ENCODE data around the gene ATN1.

ATN1 gene

DNA sequence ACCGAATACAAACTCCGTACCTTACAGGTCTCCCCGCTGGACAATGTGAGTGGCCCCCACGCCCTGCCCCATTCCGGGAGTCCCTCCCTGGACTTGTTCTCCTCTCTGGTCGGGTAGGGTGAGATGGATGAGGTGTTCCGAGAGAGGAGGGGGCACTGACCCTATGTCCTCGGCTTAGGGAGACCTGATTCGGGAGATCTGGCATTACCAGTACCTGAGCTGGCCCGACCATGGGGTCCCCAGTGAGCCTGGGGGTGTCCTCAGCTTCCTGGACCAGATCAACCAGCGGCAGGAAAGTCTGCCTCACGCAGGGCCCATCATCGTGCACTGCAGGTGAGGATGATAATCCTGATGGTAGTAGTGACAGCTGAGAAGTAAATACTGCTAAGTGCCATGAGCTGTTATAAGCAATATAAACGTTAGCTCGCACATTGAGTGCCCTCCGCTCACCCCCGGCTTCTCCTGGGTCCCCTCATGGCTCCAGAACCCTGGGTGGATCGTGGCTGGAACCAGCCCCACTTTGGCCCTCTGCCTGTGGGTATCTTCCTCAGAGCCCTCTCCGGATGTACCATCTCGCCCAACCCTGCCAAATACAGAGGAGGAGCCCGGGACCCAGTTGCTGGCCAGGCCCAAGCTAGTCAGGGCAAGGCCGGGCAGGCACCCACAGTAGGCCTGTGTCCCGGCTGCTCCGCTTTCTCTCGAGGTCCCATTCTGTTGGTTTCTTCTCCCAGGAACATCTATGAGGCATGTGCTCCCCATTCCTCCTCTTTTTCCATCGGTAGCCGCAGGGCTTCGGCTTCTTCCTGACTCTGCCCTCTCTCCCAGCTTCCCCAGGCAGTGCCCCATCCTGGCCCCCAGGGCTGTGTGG, 30.2 kb downstream of the ATN1 start:
- no peak for DNase-seq

DNA sequence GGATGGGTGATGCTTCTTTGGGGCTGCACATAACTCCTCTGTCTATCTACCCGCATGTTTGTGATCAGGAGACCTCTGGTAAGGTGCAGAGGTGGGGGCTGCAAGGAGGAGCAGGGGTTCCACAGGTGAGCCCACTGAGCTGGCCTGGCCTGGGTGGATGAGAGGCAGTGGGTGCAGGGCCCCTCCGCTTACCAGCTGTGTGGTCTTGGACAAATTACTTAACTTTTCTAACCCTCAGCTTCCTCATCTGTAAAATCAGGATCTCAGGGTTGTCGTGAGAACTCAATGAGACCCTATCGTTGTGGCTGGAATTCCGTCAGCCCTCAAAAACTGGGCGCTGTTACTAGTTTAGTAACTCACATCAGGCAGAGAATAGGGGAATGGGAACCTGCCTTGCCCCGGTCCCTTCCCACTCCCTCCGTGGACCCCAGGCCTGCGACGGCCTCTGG, 30.9 kb downstream of the ATN1 start:
- DNase-seq: no peak

- peak; percentile 89 for DNase-seq
These were observed 31.5 kb downstream of the ATN1 start for GRCh38 chr12:6959058-6959804.

GRCh38 chr12:6959805-6960592, 32.2 kb downstream of the ATN1 start:
- DNase-seq: no peak

DNA sequence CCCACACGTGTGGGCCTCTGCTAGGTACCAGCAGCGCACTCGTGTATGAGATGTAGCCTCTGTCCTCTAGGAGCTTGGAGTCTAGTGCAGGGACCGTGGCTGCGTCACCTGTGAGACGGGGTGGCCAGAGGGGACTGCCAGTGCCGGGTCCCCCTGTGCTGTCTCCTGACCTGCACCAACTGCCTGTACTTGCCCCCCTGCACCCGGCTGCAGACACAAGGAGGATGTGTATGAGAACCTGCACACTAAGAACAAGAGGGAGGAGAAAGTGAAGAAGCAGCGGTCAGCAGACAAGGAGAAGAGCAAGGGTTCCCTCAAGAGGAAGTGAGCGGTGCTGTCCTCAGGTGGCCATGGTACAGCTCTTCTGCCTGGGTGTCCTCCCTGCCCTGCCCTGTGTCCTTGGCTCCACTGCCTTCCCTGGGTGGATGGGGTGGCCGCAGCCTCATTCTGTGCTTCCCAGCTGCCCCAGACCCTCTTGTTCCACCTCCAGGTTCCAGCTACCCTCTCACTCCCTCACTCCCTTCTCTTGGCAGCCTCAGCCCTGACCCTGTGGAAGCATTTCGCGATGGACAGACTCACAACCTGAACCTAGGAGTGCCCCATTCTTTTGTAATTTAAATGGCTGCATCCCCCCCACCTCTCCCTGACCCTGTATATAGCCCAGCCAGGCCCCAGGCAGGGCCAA, 33.0 kb downstream of the ATN1 start:
- peak; percentile 79 for DNase-seq

GRCh38 chr12:6961278-6961694, 33.5 kb downstream of the ATN1 start:
- peak; percentile 94 for DNase-seq

DNA sequence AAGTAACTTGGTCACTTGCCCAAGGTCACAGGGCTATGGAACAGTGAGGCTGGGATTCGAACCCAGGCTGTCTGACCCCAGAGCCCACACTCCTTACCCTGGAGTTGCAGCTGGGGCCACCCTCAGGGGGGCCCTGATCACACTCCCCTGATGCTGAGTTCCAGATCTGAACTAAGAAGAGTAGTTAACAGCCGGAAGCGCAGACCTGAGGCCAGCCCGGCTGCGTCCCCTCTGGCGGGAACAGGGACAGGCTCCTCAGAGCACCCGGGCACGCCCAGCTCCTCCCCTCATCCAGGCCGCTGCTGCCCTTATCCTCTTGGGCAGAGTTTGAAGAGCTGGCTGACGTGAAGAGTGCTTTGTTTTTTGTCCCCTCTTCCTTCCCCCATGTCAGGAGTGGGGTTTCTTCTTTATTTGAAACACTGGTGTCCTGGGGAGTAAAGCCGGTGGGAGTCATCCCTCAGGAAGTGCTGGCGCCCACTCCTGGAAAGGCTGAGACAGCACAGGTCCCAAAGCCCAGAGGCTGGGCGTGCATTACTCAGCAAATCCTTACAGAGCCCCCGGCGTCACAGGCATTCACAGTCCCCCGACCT, 34.0 kb downstream of the ATN1 start:
- DNase-seq: peak; percentile 85

- no peak for DNase-seq
These were observed 34.7 kb downstream of the ATN1 start for GRCh38 chr12:6962285-6963015.

GRCh38 chr12:6963016-6963731, 35.4 kb downstream of the ATN1 start:
- no peak for DNase-seq

DNA sequence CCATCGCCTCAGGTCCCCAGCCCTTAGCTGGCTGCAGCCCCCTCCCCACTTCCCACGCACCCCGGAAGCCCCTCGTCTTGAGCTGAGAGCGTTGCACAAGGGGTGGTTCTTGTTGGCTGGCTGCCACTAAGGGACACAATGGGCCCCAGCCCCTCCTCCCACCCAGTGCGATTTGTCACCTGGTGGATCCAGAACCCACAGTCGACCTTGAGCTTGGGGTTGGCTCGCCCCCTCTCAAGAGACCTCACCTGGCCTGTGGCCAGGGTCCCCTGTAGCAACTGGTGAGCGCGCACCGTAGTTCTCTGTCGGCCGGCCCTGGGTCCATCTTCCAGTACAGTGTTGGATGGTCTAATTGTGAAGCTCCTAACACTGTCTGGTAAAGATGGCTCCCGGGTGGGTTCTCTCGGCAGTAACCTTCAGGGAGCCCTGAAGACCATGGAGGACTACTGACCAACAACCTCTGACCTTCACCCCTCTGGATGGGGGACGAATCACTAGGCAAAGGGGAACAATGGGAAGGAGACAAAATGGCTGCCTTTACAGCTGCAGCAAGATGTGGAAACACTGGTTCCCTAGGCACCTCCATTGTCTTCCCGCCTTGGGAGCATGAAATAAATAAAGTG, 36.1 kb downstream of the ATN1 start:
- no peak for DNase-seq

- DNase-seq: no peak
These were observed 36.9 kb downstream of the ATN1 start for GRCh38 chr12:6964605-6965025.

DNA sequence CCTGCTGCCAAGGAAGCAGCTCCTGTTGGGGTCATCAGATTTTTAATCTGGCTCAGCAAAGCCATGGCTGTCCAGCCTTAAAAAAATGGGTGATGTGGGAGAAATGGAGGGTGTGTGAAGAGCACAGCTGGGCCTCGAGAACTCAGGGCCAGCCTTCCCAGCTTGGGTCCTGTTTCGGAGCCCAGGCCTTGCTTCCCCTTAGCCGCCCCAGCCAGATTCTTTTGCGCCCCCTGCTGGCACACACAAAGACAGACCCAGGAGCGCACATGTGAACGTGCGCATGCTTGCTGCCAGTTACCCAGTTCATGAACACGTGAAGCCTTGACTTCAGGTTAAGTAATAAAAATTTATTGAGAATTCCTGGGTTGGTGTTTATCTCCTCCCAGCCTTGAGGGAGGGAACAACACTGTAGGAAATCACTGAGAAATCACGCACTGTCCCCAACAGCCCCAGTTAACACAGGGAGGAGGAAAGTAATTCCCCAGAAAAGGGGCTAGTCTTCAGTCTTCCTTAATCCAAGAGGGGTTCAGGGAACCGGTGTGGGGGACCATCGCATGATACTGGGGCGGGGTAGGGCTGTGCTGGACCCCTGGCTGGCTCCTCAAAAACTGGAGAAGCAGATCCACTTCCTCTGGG, 37.4 kb downstream of the ATN1 start:
- peak; percentile 92 for DNase-seq

DNA sequence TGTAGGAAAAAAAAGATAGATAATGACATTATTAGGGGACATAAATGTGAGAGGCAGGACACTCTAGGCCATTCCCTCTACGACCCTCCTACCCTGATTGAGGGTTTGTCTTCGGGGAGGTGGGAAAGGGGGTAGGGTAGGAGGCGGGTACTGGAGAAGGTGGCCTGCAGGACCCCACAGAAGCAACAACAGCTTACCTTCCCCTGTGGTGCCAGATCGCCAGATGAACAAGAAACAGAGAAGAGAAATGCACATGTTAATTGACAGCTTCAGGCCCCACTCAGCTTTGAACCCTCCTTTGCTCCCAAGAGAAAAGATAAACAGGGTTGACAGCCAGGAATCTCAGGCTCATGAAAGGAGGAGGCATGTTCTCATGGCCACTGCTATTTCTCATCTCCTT, 38.0 kb downstream of the ATN1 start:
- no peak for DNase-seq

DNA sequence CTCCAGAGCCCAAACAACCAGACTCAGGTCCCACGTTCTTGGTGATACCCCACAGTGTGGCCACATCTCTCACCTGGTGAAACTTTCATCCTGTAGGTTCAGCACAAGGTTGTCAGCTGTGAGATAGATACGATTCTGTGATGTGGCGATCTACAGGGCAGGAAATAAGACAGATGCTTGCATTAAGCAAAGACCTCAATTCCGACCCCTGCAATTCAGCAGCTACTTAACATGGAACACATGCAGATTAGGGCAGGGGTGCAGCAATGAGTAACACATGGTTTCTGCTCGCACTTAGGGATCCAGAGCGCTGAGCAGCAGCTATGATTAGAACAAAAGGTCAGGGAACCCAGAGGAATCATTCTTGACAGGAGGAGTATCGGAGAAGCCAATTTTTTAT, 38.6 kb downstream of the ATN1 start:
- no peak for DNase-seq

DNA sequence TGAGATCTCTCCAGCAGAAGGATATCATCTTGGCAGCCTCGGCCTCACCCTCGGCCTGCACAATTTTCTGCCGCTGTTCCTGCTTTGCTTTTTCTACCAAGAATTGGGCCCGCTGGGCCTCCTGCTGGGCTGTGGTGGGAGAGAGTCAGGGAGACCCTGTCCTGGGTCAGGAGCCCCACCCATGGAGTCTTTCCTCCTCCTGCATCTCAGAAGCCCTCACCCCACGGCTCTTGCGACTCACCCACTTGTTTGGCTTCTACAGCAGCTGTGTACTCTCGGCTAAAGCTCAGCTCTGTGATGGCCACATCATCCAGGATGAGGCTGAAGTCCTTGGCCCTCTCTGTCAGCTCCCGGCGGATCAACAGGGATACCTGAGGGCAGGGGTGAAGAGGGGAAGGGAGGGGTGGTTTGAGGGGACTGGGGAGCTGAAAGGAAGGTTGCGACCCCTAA, 39.9 kb downstream of the ATN1 start:
- DNase-seq: no peak

DNA sequence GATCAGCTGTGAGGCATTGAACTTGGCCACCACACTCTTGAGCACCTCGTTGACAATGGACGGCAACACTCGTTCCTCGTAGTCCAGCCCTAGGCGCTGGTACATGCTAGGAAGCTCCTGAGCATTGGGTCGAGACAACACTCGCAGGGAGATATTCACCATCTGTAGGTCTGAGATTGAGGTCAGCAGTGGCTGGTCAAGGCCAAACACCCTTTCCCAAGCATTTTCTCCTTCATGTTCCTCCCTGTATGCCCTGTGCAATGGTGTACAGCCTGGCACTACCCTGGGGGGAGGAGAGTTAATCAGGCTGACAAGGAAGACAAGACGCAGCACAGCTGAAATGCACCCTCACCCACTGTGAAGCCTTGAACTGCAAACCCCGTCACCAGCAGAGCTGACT, 40.7 kb downstream of the ATN1 start:
- no peak for DNase-seq

DNA sequence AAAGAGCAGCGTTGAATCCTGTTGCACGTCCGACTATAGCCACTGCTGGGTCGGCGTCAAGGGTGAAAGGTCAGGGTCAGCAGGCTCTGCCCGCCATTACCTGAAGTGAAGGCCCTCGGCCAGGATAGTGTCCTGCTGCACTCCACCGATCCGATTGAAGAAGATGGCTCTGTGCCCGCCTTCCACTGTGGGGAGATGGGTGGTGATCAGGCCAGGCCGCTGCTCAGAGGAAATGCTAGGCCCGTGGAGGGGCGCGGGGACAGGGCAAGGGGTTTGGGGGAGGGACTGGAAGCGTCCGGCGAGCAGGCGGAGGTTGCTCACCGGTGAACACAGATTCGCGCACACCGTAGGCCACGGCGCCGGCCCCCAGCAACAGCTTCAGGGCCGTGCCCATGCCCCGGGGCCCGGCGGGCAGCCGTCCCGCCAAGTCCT, 42.4 kb downstream of the ATN1 start:
- no peak for DNase-seq

DNA sequence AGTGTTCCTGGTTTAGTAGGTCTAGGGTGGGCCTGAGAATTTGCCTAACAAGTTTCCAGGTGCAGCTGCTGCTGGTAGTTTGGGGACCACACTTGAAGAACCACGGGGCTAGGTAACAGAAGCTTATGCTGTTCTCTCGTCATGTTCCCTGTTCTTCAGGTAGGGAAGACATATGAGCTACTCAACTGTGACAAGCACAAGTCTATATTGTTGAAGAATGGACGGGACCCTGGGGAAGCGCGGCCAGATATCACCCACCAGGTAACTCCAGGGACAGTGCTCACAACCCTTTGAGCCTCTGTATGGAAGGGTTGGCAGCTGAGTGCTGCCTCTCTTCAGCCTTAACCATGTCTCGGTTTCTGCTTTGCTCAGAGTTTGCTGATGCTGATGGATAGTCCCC, 46.4 kb downstream of the ATN1 start:
- DNase-seq: no peak

DNA sequence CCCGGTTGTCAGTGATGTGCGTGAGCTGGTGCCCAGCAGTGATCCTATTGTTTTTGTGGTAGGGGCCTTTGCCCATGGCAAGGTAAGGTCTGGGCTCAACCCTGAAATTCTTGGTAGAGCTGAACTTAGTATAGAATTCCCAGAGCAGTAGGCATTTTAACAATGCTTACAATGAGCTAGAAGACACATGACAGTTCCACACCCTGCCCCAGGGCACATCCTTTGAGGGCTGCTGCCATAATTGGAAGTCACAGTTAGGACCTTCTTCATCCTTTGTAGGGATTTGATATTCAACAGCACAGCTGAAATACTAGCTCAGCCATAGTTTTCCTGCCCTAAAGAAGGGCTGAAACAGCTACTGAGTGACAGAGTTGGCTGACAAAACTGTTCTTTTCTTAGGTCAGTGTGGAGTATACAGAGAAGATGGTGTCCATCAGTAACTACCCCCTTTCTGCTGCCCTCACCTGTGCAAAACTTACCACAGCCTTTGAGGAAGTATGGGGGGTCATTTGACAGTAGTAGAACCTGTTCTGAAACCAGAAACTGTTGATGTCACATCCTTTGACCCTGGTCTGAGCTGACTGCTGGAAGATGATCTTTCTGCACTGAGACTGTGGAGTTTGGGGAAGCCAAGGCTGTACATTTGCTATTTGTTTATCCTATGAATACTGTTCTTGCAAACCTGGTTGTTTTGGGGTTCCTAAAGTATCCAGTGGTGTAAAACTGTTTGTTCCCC, 47.7 kb downstream of the ATN1 start:
- DNase-seq: no peak
